ENCODE results near the gene TUFT1.

DNA sequence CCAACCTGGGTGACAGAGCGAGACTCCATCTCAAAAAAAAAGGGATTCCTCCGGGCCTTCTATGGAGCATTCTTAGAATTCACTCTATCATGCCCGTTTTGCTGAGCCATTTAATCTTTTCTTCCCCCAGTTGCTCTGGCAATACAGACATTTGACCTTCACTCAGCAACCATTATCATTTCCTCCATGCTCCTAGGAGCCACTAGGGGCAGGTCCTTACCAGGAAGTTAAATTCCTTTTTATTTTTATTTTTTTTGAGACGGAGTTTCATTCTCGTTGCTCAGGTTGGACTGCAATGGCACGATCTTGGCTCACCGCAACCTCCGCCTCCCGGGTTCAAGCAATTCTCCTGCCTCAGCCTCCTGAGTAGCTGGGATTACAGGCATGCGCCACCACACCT, 38.6 kb upstream of the TUFT1 start:
- TF ChIP-seq EP300 (IDR thresholded peaks at IDR 0.05; ENCODE audit: borderline replicate concordance in 1 of 2, control insufficient read depth in 1 of 2, low read depth in 2 of 2, low read length in 2 of 2): no peak
- no peak for TF ChIP-seq TAF1 (IDR thresholded peaks at IDR 0.05; ENCODE audit: borderline replicate concordance, low read depth, low read length)
- TF ChIP-seq RAD51 (IDR thresholded peaks at IDR 0.05): no peak
- TF ChIP-seq TCF3 (IDR thresholded peaks at IDR 0.05; ENCODE audit: borderline replicate concordance, insufficient read depth, low read depth, low read length): no peak
- no peak for TF ChIP-seq POLR2A (IDR thresholded peaks at IDR 0.05; ENCODE audit: low read depth, low read length)
- TF ChIP-seq, protein P1, sequence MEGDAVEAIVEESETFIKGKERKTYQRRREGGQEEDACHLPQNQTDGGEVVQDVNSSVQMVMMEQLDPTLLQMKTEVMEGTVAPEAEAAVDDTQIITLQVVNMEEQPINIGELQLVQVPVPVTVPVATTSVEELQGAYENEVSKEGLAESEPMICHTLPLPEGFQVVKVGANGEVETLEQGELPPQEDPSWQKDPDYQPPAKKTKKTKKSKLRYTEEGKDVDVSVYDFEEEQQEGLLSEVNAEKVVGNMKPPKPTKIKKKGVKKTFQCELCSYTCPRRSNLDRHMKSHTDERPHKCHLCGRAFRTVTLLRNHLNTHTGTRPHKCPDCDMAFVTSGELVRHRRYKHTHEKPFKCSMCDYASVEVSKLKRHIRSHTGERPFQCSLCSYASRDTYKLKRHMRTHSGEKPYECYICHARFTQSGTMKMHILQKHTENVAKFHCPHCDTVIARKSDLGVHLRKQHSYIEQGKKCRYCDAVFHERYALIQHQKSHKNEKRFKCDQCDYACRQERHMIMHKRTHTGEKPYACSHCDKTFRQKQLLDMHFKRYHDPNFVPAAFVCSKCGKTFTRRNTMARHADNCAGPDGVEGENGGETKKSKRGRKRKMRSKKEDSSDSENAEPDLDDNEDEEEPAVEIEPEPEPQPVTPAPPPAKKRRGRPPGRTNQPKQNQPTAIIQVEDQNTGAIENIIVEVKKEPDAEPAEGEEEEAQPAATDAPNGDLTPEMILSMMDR (IDR thresholded peaks at IDR 0.05 in 2 of 3, conservative IDR thresholded peaks at IDR 0.05 in 1 of 3; ENCODE audit: control insufficient read depth in 2 of 3, extremely low read depth in 1 of 3, insufficient read depth in 1 of 3, low read depth in 3 of 3, low read length in 3 of 3): peak in 1 of 3 experiments; percentile 15; a peak in 1 of 6 replicates
- TF ChIP-seq, protein P2, sequence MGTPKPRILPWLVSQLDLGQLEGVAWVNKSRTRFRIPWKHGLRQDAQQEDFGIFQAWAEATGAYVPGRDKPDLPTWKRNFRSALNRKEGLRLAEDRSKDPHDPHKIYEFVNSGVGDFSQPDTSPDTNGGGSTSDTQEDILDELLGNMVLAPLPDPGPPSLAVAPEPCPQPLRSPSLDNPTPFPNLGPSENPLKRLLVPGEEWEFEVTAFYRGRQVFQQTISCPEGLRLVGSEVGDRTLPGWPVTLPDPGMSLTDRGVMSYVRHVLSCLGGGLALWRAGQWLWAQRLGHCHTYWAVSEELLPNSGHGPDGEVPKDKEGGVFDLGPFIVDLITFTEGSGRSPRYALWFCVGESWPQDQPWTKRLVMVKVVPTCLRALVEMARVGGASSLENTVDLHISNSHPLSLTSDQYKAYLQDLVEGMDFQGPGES (IDR thresholded peaks at IDR 0.05): no peak
- no peak for TF ChIP-seq YY1 (IDR thresholded peaks at IDR 0.05; ENCODE audit: low read depth, low read length)
- TF ChIP-seq SIN3A (IDR thresholded peaks at IDR 0.05; ENCODE audit: low read depth, low read length): no peak
- TF ChIP-seq GABPA (IDR thresholded peaks at IDR 0.05; ENCODE audit: low read depth): no peak
- TF ChIP-seq MTA2 (IDR thresholded peaks at IDR 0.05; ENCODE audit: low read depth): no peak

Data from GM12878 (cell line).